GM04503 (cell line): ENCODE results near the gene SELENOI.
A peak's percentile ranks its signal among the peaks of the same experiment; 100 is the strongest.
"Not testable (repeated sequence)": the region's sequence is repeated elsewhere in the genome, so short reads cannot be mapped to it uniquely, and the experiment has no call there.

ENCODE experiments used
- DNase-seq: peaks from one replicate; pipeline ENCODE4 v3.0.0-alpha.2; 2012; ENCODE audit warnings: low read depth

SELENOI gene, protein sequence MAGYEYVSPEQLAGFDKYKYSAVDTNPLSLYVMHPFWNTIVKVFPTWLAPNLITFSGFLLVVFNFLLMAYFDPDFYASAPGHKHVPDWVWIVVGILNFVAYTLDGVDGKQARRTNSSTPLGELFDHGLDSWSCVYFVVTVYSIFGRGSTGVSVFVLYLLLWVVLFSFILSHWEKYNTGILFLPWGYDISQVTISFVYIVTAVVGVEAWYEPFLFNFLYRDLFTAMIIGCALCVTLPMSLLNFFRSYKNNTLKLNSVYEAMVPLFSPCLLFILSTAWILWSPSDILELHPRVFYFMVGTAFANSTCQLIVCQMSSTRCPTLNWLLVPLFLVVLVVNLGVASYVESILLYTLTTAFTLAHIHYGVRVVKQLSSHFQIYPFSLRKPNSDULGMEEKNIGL

DNA sequence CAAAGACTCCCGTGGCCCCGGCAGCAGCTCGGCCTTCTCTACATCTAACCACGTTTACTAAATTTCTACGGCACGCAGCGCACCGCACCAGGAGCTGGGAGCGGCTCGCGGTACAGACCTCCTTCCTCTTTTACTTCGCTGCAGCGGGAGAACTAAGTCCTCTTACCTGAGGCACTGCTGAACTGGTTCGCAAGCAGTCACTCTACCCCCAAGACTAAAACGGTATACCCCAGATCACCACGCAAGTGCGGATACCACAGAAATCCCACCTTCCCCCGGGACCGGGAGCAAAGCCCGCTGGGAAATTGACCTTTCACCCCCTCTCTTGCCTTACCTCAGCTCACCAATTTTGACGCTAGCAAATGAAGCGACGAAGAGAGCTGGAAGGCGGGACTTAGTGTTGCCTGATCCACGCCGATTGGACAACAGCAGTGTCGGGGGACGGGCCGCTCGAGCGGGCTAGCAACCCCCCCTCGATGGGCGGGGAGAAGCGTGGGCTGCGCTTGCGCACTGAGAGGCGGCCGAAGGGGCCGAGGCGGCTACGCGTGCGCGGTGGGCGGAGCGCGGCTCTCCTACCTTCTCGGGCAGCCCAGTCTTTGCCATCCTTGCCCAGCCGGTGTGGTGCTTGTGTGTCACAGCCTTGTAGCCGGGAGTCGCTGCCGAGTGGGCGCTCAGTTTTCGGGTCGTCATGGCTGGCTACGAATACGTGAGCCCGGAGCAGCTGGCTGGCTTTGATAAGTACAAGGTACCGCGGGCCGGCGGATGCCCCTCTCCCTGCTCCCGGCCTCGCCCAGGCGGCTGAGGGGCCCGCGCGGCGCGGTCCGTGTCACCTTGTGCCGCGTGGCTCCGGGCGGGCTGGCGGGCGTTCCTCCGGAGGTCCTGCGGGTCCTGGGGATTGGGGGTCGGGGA lies at the start of gene SELENOI:
TSS of gene SELENOI (plus strand) at position 599 of the 909 bp plus-strand sequence. CDS start at position 689, 90 bp downstream.
- DNase-seq = peak; percentile 94

DNA sequence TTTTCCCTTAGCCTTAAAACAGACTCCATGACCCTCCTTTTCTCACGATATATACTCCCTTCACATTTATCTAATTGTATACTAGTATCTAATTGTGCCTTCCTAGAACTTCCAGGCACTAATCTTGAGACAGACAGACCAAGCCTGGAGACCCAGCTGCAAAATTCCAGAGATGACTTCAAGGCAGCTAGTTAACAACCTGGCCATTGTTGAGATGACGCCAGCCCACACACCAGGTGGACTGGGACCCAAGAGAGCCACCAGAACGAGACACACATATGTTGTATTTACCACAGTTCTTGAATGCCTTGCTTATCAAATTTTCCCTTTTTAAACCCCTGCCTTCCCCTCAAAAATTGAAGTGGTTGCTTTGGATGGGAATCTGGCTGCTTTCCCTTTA lies 48.9 kb upstream of the SELENOI start:
- no peak for DNase-seq

DNA sequence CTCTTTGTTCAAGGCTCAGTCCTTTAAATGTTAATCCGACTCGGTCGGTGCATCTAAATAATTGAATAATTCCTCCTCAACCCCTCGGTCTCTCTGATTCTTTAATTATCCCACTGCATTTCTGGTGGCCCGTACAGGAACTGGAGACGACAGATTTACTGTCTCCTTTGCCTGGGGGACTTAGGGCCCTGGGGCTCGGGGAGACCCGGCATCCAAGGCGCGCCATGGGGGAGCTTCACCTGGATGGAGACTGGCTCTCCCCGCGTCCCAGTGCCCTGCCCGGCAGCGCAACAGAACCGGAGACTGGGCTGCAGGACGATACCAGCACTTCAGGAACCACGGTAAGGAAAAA lies 47.7 kb upstream of the SELENOI start:
- no peak for DNase-seq

DNA sequence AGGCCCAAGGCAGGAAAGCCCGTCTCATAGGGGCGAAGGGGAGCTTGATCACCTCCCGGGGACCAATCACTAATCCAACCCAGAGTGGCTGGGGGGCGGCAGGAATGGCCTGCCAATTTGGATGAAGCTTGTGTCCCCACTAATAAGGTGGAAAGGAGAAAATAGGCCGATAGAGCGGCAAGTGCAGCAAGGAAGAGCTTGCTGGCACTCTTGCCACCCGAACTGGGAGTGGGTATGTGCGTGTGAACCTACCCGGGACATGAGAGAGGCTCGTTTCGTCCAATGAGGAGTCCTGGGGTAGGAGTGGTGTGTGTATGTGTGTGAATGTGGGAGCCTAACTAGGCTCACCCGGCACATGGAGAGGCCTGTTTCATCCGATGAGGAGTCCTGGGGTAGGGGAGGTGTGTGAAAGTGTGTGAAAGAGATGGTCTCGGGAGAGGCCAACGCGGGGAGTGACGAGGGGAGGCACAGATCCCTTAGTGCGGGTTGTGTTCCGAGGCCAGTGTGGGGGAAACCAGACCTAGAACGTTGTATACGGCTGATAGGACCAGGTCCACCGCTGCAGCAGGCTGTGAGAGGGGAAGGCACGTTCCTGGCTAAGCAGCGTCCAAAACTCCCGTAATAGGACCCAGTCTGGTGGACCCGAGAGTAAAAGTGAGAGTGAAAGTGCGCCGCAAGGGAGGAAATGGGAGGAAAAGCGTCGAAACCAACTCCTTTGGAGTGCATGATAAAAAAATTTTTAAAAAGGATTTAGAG lies 47.1 kb upstream of the SELENOI start:
- peak; percentile 14 for DNase-seq

DNA sequence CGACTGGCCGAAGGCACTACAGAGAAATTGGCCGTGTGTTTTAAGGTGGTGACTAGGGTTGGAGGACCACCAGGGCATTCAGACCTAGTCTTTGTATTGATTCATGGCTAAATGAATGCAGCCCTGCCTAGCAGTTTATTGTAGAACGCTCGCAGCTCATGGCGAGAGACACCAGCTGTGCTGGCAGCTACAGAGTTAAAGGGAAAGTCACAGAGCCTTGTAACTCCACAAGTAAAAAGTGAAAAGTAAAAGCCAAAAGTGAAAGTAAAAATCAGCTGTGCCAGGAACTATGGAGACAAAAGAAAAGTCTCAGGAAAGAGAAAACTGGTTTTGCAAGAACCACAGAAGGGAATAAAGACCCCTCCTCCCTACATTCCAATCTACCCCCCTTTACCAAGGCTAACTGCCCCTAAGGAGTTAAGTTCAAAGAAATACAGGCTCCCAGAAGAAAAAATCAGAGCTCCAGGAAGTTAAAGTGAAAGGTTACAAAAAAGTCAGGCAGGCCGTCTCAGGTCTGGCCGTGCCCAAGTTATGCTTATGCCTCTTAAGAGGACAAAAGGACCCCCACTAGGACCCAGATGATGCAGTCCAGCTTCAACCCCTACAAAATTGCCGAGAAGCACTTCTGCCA lies 46.4 kb upstream of the SELENOI start:
- DNase-seq = peak; percentile 28

DNA sequence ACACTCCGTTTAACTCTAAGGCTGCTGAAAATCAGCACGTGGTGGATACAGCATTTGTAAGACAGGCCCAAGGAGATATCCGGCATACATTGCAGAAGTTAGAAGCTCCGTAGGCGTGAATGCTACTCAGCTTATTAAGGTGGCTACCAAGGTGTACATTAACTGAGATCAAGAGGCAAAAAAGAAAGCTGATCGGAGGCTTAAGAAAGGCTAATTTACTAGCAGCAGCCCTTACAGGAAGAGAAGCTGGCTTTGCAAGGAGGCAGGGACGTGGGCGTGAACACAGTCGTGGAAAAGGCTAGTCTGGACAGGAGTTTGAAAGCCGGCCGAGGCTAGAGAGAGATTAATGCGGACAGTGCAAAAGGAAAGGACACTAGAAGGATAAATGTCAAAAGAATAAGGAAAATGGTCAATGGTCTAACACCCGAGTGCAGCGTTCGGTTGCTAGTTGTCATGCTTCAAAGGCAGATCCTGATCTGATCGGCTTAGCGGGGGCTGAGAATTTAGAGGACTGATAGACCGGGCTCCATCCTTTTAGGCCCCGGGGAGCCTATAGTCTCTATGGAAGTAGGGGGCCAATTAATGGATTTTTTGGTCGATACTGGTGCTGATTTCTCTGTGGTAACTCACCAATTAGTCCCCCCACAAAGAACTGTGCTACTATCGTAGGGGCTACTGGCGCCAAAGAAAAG lies 45.6 kb upstream of the SELENOI start:
- DNase-seq = no peak

DNA sequence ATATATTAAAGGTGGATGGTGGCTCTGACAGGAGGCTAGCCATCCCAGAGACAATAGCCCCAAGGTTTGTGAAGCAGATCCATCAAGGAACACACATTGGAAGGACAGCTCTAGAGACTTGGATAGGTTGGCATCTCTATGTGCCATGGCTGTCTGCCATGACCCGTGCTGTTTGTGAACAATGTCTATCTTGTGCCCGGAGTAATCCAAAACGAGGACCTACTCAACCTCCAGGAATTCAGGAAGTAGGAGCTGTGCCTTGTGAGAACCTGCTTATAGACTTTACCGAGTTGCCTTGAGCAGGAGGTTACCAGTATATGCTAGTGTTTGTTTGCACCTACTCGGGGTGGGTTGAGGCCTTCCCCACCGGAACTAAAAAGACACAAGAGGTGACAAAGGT lies 43.1 kb upstream of the SELENOI start:
- no peak for DNase-seq

DNA sequence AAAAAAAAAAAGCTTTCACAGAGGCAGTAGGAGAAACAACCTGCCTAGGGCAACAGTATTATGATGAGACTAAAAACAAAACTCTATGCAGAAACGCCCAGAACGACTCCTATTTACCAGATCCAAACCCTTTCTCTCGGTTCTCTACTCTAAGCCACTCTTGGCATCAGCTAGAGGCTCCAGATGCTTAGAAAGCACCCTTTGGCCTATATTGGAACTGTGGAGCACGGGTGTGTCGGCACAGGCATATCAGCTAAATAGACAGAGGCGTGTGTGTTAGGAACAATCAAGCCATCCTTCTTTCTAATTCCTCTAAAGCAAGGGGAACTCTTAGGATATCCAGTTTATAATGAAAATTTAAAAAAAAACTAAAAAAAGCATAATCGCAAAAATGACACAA lies 40.8 kb upstream of the SELENOI start:
- not testable (repeated sequence) for DNase-seq

DNA sequence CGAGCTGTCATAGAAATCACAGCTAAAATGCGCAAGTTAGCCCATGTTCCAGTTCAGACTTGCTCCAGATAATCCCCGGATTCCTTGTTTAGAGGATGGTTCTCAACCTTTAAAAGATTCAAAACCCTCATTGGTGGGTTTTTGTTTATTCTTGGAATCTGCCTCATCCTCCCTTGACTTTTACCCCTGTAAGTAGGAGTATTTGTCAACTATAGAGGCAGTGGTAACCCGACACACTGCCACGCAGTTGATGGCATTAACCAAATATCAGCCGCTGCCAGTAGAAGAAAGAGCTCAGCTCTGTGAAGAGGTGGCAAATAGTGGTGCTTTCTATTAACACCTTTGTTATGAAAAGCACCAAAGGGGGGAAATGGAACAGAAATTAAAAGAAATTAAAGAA lies 40.4 kb upstream of the SELENOI start:
- DNase-seq = no peak

DNA sequence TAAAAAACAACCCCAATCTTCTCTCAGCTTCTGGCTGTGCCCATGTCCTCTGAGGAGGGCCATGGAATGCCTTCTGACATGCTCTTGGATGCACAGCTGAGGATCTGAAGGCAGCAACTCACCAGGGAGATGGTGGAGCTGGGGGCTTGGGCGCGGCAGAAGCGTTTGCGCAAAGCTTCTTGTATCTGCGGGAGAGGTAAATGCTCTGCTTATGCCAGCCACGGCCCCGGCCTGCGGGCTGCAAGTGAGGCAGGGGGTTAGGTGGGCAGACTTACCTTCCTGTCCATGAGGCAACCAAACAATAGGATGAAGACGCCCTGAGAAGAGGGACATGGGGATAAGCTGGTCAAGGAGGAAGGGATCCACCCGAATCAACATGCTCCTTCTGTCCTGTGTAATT lies 36.0 kb upstream of the SELENOI start:
- DNase-seq = no peak

DNA sequence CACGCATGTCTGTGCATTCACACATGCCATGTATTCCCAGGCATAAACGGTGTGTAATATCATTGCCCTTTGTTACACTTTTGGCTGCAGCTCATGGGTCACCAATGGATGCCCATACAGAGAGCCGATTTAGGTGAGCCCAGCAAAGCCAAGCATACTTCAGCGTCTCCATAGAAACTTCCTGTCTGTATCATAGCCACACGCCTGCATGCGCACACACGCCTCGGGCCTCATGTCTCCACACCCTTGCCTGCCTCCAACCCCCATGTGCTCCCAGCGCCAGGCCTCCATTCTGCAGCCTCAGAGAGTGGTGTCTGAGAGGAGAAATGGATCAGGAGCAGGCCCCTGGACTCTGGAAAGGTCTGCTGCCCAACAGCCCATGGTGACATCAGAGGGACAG lies 33.5 kb upstream of the SELENOI start:
- DNase-seq = no peak

DNA sequence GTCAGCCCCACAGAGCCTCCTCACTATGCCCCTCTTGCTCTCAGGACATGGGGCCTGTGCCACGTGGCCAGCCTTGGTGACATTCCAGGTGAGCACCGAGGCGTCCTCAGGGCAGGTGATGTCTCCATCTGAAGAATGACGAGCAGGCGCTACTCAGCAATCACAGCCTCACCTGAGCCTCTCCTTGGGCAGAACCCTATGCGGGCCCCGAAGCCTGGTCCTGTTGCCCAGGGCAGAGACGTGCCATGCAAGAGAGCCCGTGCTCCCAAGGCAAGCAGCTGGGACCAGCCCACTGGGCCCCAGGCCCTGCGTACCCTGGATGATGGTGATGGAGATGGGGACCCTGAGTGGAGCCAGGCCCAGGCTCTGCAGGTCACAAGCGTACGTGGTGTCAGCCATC lies 32.5 kb upstream of the SELENOI start:
- DNase-seq = no peak

DNA sequence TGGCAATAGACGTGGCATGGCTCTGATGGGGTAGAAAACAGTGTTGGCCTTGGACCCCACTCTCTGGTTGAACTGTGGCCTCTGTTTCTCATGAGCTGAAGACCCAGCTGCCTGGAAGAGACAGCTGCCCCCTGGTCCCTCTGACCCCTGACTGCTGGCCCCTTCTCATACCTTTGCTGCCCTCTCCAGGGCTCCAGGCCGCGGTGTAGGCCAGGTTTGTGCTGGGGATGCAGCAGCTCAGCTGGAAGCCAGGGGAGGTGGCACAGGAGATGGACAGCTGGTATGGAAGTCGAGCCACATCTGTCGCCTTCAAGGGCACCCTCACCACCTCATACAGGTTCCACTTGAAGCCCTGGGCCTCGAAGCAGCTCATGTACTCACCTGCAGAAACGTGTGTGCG lies 31.7 kb upstream of the SELENOI start:
- no peak for DNase-seq

DNA sequence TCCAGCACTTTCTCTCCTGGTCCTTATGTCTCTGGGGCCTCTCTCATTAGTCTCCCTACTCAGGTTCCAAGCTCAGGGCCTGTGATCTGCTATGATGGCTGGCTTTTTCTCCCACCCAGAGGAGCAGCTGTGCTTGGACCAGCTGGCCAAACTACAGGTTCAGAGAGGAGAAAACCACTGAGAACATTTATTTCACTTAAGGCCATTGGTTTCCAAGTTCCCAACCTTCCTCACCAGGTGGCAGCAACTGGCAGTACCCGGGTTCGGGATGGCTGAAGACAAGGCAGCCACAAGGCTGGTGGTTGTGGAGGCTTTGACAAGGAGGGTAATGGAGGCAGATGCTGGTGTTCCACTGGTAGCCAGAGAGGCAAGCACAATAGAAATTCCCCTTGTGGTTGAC lies 29.9 kb upstream of the SELENOI start:
- DNase-seq = no peak

DNA sequence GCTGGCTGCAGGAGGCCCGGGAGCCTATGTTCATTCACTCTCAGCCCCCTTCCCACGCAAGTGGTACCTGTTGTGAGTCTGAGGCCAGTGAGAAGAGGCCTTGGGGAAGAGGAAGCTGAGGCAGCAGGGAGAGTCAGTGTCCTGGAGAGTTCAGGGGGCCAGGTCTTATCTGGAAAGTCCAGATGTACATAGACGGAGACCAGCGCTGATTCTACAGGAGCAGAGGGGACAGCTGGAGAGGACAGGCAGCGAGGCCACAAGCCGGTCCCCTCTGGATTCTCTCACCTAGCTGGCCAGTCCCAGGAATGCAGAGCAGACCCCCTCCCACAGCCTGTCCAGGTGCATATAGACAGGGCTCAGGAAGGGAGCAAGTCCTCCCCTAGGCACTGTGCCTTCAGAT lies 29.1 kb upstream of the SELENOI start:
- no peak for DNase-seq

DNA sequence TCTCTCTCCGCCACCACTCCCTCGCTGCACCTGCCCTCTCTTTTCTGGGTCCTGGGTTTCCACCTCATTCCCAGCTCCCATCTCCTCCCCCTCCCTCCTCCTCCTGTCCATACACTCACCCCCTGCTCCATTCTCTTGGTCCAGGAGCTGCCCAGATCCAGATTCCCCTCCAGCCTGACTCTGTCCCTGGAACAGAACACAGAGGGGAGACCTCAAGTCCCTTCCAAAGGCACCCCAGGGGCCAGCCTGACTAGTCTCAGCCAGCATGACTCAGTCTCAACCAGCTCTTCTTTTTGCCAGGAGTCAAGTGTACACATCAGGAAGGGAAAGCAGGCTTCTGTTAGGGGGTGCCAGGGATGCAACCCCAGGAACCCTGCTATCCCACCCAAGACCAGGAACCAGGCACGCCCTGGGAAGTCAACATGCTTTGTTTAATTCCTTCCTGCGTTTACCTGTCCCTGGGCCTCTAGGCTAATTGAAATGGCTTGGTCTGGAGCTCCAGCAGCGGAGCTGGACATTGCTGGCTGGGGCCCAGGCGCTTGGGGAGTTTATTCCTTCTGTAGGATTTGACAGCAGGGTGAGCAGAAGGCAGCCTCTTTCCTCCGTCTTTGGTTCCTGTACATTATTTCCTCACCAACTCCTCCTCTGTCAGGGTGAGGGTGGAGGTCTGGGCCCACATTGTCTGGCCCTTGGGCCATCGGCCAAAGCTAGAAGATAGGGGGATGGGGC lies 28.4 kb upstream of the SELENOI start:
- DNase-seq = no peak

DNA sequence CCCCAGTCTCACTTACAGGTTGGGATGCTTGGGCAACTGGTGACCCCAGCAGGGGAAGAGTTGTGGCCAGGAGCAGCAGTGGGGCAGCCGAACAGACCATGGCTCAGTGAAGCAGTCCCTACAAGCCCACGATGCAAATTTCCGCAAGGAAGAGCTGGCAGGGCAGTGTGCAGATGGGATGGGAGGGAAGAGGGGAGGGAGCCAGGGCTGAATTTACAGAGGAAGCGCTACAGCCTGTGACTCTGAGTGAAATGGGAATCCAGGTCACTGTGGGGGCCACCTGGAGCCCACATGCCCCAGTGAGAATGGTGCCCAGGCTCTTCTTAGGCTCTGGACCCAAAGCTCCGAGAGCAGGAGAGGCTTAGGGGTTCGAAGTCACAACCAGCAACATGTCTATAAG lies 27.0 kb upstream of the SELENOI start:
- DNase-seq = no peak

DNA sequence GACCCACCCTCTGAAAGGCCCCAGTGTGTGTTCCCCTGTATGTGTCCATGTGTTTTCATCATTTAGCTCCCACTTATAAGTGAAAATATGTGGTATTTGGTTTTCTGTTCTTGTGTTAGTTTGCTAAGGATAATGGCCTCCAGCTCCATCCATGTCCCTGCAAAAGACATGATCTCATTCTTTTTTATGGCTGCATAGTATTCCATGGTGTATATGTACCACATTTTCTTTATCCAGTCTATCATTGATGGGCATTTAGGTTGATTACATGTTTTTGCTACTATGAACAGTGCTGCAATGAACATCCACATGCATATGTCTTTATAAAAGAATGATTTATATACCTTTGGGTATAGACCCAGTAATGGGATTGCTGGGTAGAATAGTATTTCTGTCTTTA lies 21.5 kb upstream of the SELENOI start:
- not testable (repeated sequence) for DNase-seq

DNA sequence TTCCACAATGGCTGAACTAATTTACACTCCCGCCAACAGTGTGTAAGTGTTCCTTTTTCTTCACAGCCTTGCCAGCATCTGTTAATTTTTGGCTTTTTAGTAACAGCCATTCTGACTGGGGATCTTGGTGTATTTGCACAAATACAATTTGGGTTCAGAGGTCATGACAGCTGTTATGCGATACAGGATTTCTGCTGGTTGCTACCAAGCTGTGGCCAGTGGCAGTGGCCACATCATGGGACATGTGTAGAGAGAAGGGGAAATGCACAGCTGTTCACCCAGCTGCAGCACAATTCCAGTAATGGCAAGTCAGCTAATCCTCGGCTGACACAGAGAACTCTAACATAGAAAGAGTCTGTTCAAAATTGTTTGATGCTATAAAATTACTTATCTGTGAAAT lies 21.0 kb upstream of the SELENOI start:
- no peak for DNase-seq

DNA sequence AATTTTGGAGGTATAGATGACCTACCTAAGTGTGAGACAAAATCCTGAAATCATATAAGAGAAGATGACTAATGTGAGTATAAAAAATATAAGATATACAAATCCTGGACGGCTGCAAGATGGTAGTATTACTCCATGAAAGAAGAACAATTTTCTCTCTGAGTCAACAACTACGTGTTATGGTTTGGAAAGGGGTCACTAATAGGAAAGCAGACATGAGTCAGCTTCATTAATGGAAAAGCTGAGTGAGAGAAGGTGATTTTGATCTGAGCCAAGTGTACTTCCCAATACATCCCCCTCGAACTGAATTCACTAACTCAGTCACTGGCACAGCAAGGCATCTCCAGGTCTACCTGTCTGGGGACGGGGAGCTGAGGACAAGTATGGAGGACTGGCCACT lies 20.1 kb upstream of the SELENOI start:
- no peak for DNase-seq

DNA sequence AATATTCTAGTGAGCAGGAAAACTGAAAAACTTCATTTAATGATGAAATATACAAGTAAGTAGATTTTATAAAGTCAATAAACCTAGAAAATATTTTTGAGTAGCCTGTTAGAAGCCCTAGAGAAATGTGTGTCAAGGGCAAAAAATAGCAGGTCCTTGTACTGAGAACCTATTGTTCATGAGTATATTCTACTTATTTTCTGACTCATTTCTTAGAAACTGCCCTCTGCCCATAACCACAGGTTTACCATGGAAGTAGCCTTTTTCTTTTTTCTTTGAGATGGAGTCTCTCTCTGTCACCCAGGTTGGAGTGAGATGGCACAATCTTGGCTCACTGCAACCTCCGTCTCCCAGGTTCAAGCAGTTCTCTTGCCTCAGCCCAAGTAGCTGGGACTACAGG lies 19.4 kb upstream of the SELENOI start:
- DNase-seq = no peak
